AG04450 (cell line): ENCODE measurements around the gene FHL3. TPM values are rescaled to one million over a fixed set of nuclear protein-coding genes. Genes with fewer than 3 reads are reported as not detected.
A peak's percentile ranks its signal among the peaks of the same experiment; 100 is the strongest.

ENCODE experiments used
- CTCF ChIA-PET: fragments of 300-600, 350-600 bp; formaldehyde crosslinking; extraction: SDS; loops from one replicate; lab custom pipeline; 2022; ENCODE audit warnings: antibody characterized with exemption, inconsistent platforms; lab: Charles Lee
- POLR2A ChIA-PET: fragments of 350-600 bp; formaldehyde crosslinking; extraction: SDS; loops from one replicate; lab custom pipeline; 2021; ENCODE audit warnings: antibody characterized with exemption, inconsistent platforms; lab: Yijun Ruan, JAX
- DNase-seq: peaks from one replicate; pipeline ENCODE4 v3.0.0-alpha.2; 2011; ENCODE audit warnings: low read depth, low spot score
- H3K27ac ChIP-seq: one replicate; pipeline ENCODE4 v1.5.1; 2012; ENCODE audit warnings: low read depth, low read length, control low read depth
- H3K27me3 ChIP-seq: one replicate; pipeline ENCODE4 v1.6.0; 2012; ENCODE audit warnings: low read length; ENCODE audit not compliant: control insufficient read depth, insufficient read depth
- H3K4me3 ChIP-seq: 2 replicates; pipeline ENCODE4 v1.5.1; 2011; ENCODE audit warnings: mild to moderate bottlenecking, low read depth, low read length, control low read depth
- H3K9me3 ChIP-seq: 2 replicates; pipeline ENCODE4 v1.5.1; 2012; ENCODE audit warnings: low read length; ENCODE audit not compliant: control insufficient read depth, insufficient read depth
- polyA minus RNA-seq: library from RNA; depleted of rRNA, polyadenylated mRNA; stranded (reverse); fragments of >200 nt; gene quantifications from 2 replicates; pipeline ENCODE4 v1.2.3, GENCODE V29; 2011; rRNA and poly(A)+ RNA removed
- polyA plus RNA-seq: library from polyadenylated mRNA; depleted of rRNA; stranded (reverse); fragments of >200 nt; gene quantifications from 2 replicates; pipeline ENCODE4 v1.2.3, GENCODE V29; 2011; rRNA removed
- TF ChIP-seq, protein P1 (sequence below): IDR thresholded peaks from 2 replicates; pipeline ENCODE4 v1.5.1; 2011; ENCODE audit warnings: low read depth, low read length, control low read depth, inconsistent platforms

The FHL3 gene, protein sequence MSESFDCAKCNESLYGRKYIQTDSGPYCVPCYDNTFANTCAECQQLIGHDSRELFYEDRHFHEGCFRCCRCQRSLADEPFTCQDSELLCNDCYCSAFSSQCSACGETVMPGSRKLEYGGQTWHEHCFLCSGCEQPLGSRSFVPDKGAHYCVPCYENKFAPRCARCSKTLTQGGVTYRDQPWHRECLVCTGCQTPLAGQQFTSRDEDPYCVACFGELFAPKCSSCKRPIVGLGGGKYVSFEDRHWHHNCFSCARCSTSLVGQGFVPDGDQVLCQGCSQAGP
- polyA plus RNA-seq (10.0 and 13.5 TPM in 2 replicates), polyA minus RNA-seq (37.2 and 41.7 TPM in 2 replicates)

DNA sequence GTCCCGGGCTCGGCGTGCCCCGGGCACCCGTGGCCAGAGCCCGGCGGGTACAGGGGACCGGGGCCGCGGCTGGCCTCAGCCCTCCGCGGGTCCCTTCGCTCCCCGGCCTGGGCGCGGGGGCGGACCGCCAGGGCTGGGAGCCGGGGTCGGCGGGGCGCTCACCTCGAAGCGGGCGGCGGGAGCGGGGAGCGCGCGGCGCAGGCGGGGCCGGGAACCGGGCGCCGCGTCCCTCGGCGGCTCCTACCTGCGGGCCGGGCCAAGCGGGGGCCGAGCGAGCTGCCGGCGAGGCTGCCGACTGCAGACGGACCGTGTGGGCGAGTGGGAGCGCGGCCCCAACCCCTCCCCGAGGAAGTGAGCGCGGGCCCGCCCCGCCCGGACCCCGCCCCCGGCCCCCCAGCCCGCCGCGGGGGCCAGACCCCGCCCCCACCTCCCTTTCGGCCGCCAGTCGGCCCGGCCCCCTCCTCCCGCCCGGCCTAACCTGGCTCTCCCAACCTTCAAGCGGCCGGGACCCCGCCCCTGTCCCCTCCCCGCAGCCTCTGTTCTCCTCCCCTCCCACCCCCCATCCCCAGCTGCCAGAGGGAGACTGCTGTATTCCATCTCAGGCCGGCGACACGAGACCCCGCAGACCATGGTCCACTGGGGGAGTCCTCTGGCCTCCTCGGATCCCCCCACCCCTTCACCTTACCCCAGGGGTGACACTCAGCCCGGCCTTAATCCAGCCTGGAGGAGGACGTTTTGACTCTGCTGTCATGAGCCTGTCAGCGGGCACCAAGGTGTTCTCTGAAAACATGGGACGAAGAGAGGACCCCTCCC, at the start of gene FHL3:
FHL3 (minus strand) TSS at position 320 of the 813 bp plus-strand sequence. CDS start 6,102 bp downstream, outside the sequence.
- H3K27ac ChIP-seq = peak within 1 kb of the TSS; percentile 31
- TF ChIP-seq, protein P1, sequence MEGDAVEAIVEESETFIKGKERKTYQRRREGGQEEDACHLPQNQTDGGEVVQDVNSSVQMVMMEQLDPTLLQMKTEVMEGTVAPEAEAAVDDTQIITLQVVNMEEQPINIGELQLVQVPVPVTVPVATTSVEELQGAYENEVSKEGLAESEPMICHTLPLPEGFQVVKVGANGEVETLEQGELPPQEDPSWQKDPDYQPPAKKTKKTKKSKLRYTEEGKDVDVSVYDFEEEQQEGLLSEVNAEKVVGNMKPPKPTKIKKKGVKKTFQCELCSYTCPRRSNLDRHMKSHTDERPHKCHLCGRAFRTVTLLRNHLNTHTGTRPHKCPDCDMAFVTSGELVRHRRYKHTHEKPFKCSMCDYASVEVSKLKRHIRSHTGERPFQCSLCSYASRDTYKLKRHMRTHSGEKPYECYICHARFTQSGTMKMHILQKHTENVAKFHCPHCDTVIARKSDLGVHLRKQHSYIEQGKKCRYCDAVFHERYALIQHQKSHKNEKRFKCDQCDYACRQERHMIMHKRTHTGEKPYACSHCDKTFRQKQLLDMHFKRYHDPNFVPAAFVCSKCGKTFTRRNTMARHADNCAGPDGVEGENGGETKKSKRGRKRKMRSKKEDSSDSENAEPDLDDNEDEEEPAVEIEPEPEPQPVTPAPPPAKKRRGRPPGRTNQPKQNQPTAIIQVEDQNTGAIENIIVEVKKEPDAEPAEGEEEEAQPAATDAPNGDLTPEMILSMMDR = no peak
- no peak for DNase-seq

DNA sequence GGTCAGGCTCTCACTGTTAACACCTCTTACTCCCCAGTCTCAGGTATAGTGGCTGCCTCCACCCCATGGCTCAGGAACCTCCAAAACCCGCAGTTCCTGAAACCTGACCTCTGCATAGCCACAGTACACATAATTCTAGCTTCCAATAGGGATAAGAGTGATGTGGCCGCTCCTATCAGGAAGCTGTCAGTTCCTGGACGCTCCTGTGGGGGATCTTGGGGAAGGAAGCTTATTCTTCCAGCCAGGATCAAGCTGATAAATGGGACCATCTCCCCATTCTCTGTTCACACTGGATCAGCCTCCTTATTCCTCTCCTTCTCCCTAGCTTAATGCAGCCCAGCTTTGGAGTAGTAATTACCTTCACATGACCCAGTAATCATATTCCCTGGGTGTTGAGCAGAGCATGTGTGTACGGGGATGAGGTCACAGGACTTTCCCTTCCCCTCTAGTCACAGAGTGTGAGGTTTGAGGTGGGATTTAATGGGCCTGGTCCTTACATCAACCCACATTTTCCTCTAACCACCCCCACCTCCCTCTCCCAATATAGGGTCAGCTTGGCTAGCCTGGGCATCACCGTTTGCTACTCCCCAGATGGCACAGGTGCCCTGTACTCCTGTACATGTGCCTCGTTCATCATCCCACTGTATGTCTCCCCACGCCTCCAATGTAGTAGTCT, 48.2 kb upstream of the FHL3 start:
- Histone ChIP-seq H3K27ac (no peak overlapping the region), H3K9me3 (no peaks in the 10 kb centered on the region; the same call in 1 of the 2 replicates), H3K4me3 (no peak overlapping the region), H3K27me3 (peaks cover 37% of the 10 kb centered on the region)
- DNase-seq = no peak
- ChIA-PET POLR2A (no interaction called here), CTCF (interaction anchor here (1.2 kb wide), 1 partner anchor 19 kb away, joined by 3 read pairs; no protein-coding TSS in a partner anchor)
- TF ChIP-seq, protein P1 = no peak

More for the DNA sequence above, at the start of gene FHL3:
- ChIA-PET POLR2A (interaction anchor here (1.0 kb wide), 1 partner anchor 9 kb away, joined by 5 read pairs; no protein-coding TSS in a partner anchor), CTCF (no interaction called here)
- Histone ChIP-seq H3K4me3 (peak within 1 kb of the TSS; percentile 71), H3K27me3 (no peaks in the 10 kb centered on the region), H3K9me3 (no peaks in the 10 kb centered on the region; the same call in 1 of the 2 replicates)

DNA sequence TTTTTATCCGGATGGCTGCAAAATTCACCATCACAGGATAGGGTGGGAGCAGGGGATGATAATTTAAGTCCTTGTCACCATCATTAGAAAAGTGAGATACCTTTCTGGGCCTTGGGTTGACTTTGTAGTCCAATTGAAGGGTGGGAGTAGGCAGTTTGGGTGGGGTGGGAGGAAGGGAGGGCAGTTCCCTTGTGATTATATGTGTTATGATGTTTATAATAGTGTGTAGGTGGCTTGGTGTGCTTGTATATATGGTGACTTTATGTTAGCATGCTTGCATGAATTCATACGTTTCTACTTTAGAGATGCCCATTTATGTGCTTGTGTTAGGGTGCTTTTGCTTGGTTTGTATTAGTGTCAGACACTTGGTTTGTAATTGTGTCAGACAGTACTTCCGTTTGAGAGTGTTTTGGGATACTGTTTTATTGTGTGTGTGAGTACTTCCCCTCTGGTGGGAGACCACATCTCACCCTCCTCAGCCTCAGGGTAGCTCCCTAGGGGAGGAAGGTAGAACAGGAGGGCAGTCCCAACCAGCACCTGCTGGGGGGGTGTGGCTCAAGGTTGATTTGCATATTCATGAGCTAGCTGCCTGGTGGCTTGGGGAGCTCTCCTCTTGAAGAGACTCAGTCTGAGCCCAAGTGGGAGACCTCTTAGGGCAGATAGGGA, 47.6 kb upstream of the FHL3 start:
- TF ChIP-seq, protein P1 = no peak
- no peak overlapping the region for H3K4me3 ChIP-seq
- H3K9me3 ChIP-seq = no peaks in the 10 kb centered on the region; the same call in 1 of the 2 replicates
- ChIA-PET CTCF (interaction anchor here (1.2 kb wide), 1 partner anchor 19 kb away, joined by 3 read pairs; no protein-coding TSS in a partner anchor), POLR2A (no interaction called here)
- H3K27ac ChIP-seq = no peak overlapping the region
- H3K27me3 ChIP-seq = peaks cover 42% of the 10 kb centered on the region
- no peak for DNase-seq

DNA sequence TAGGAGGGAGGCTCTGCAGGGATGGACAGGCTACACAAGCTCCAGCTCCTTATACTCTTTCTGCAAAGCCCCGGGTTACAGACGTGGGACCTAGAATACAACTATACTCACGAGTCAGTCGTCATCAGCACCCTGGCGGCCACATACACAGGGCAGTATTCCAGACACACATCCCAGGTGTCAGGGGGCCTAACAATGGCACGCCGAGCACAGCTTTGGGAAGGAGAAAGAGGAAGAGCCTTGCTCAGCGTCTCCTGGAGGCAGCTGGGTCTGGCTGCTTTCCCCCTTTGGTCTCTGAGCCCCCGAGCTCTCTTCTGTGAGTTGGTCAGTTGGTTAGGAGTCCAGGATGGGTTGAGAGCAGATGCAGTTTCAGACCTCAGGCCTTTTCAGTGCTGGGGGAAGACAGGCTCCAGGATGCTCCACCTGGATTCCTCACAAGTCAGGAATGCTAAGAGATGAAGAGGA, 45.8 kb upstream of the FHL3 start:
- no peak overlapping the region for H3K4me3 ChIP-seq
- DNase-seq = no peak
- H3K9me3 ChIP-seq = no peaks in the 10 kb centered on the region; the same call in 1 of the 2 replicates
- no peak overlapping the region for H3K27ac ChIP-seq
- H3K27me3 ChIP-seq = peaks cover 46% of the 10 kb centered on the region
- ChIA-PET CTCF (interaction anchor here (0.5 kb wide), 1 partner anchor 724 kb away, joined by 5 read pairs; no protein-coding TSS in a partner anchor), POLR2A (no interaction called here)
- TF ChIP-seq, protein P1 = no peak
